ENCODE results near the gene THUMPD2.

- TF ChIP-seq SUZ12 (IDR thresholded peaks at IDR 0.05; ENCODE audit: extremely low read depth, insufficient read depth, insufficient read length) (no peak), YY1 (IDR thresholded peaks at IDR 0.05; ENCODE audit: insufficient read depth, insufficient read length) (no peak)
Measured at GRCh38 chr2:39805936-39806608, 27.0 kb upstream of the THUMPD2 start.
